PC-3 (cell line): ENCODE results near the gene PRELID1. TPM values are rescaled to one million over a fixed set of nuclear protein-coding genes. Genes with fewer than 3 reads are reported as not detected.

Experiments
- ATAC-seq: fragments of 200-7000 bp; cut with Tn5 transposase; 2 replicates; pipeline ENCODE4 v1.9.1; 2020; ENCODE audit warnings: mild to moderate bottlenecking, moderate library complexity
- BruUV-seq: library from RNA; stranded (reverse); fragments of 400-500 nt; replicated peaks from 2 replicates; lab custom pipeline; 2021; lab: Mats Ljungman, UMichigan
- CTCF ChIA-PET: fragments of 300-600 bp; sonication (Branson Sonifier 250); formaldehyde crosslinking; loops from one replicate; lab custom pipeline; 2022; ENCODE audit warnings: antibody characterized with exemption; lab: Charles Lee
- POLR2A ChIA-PET: fragments of 300-600 bp; sonication (Branson Sonifier 250); formaldehyde crosslinking; loops from one replicate; lab custom pipeline; 2022; ENCODE audit warnings: antibody characterized with exemption; ENCODE audit not compliant: unreplicated experiment; lab: Charles Lee
- DNase-seq: peaks from one replicate; pipeline ENCODE4 v3.0.0-alpha.2; 2015
- H2AFZ ChIP-seq: fragments of 300-600 bp; sonication (generic); 2 replicates; pipeline ENCODE4 v1.6.0; 2016; ENCODE audit warnings: antibody characterized with exemption, low read length
- H3F3A ChIP-seq: fragments of 300-600 bp; sonication (generic); one replicate; pipeline ENCODE4 v1.6.0; 2017; ENCODE audit warnings: antibody characterized with exemption, low read length, control low read depth, mild to moderate bottlenecking; ENCODE audit not compliant: unreplicated experiment
- H3K27ac ChIP-seq: fragments of 300-600 bp; sonication (generic); 2 replicates; pipeline ENCODE4 v1.5.1; 2016; ENCODE audit warnings: mild to moderate bottlenecking, low read length
- H3K27me3 ChIP-seq: fragments of 300-600 bp; sonication (generic); 2 replicates; pipeline ENCODE4 v1.6.1; 2016; ENCODE audit warnings: low read length, mixed read lengths
- H3K36me3 ChIP-seq: fragments of 300-600 bp; sonication (generic); 2 replicates; pipeline ENCODE4 v1.6.1; 2016; ENCODE audit warnings: low read depth, mixed run types, low read length, mixed read lengths
- H3K4me1 ChIP-seq: fragments of 300-600 bp; sonication (generic); 2 replicates; pipeline ENCODE4 v1.5.1; 2016; ENCODE audit warnings: low read length; ENCODE audit not compliant: insufficient read depth
- H3K4me2 ChIP-seq: fragments of 300-600 bp; sonication (generic); 2 replicates; pipeline ENCODE4 v1.6.0; 2016; ENCODE audit warnings: low read length
- H3K4me3 ChIP-seq: fragments of 300-600 bp; sonication (generic); 2 replicates; pipeline ENCODE4 v1.5.1; 2016; ENCODE audit warnings: mild to moderate bottlenecking, low read length, mixed read lengths
- H3K79me2 ChIP-seq: fragments of 300-600 bp; sonication (generic); 2 replicates; pipeline ENCODE4 v1.6.1; 2017; ENCODE audit warnings: low read length, mixed read lengths
- H3K9ac ChIP-seq: fragments of 300-600 bp; sonication (generic); 2 replicates; pipeline ENCODE4 v1.6.0; 2016; ENCODE audit warnings: mild to moderate bottlenecking, low read length
- H3K9me2 ChIP-seq: fragments of 300-600 bp; sonication (generic); replicated peaks from 2 replicates; pipeline ENCODE4 v1.6.1; 2016; ENCODE audit warnings: mixed run types, low read length, mixed read lengths
- H3K9me3 ChIP-seq: fragments of 300-600 bp; sonication (generic); 2 replicates; pipeline ENCODE4 v1.6.1; 2016; ENCODE audit warnings: low read length, mixed read lengths
- H4K20me1 ChIP-seq: fragments of 300-600 bp; sonication (generic); 2 replicates; pipeline ENCODE4 v1.6.1; 2016; ENCODE audit warnings: low read length, mixed read lengths
- CTCF ChIP-seq: fragments of 300-600 bp; sonication (generic); conservative IDR thresholded peaks from 2 replicates; pipeline ENCODE4 v1.5.1; 2017; ENCODE audit warnings: antibody characterized with exemption, low read depth, mild to moderate bottlenecking, low read length
- EZH2 ChIP-seq: fragments of 300-600 bp; sonication (generic); IDR thresholded peaks from one replicate; pipeline ENCODE4 v1.6.1; 2017; ENCODE audit warnings: antibody characterized with exemption, mild to moderate bottlenecking, low read length; ENCODE audit not compliant: unreplicated experiment
- EZH2phosphoT487 ChIP-seq: fragments of 300-600 bp; sonication (generic); IDR thresholded peaks from 2 replicates; pipeline ENCODE4 v1.6.1; 2018; ENCODE audit warnings: mild to moderate bottlenecking, antibody characterized with exemption, low read length, borderline replicate concordance
- intact Hi-C: fragments of 100-400 bp; cut with micrococcal nuclease; formaldehyde crosslinking; loops from 2 replicates; pipeline ENCODE4 v1.9.0; 2023
- total RNA-seq: library from RNA; depleted of rRNA; stranded (reverse); fragments of >200 nt; gene quantifications from 2 replicates; pipeline ENCODE4 v1.2.3, GENCODE V29; 2014

PRELID1 gene
- total RNA-seq, 1 experiment from 2014 or later = 505 TPM

- no peaks in the 10 kb centered on the region for H3K27me3 ChIP-seq
- H3K4me3 ChIP-seq = peak overlapping the region; percentile 76; the same call in 1 of the 2 replicates
- H2AFZ ChIP-seq = no peak overlapping the region
- no peaks in the 10 kb centered on the region for H3K9me2 ChIP-seq
- no TSS peak for BruUV-seq
- H3K4me2 ChIP-seq = peak overlapping the region; percentile 78
- ChIA-PET CTCF (interaction anchor here (0.5 to 1.9 kb wide), 8 partner anchors 8 to 159 kb away, joined by 3 to 9 read pairs (median 4); no protein-coding TSS in a partner anchor), POLR2A (no interaction called here)
- ATAC-seq (peak; percentile 33), DNase-seq (peak; percentile 94)
- no peaks in the 10 kb centered on the region for H3K9me3 ChIP-seq
- H3F3A ChIP-seq = no peaks in the 10 kb centered on the region
- H3K4me1 ChIP-seq = peaks cover 39% of the 10 kb centered on the region
- intact Hi-C loops = loop anchor here (2.0 kb wide), 1 partner anchor 145 kb away; no protein-coding TSS in a partner anchor
- no peak overlapping the region for H3K27ac ChIP-seq
- H3K9ac ChIP-seq = no peak overlapping the region
- peak; percentile 99 for TF ChIP-seq CTCF
- TF ChIP-seq EZH2phosphoT487 = no peak
- peaks cover 52% of the 10 kb centered on the region for H3K79me2 ChIP-seq
- peaks cover 16% of the 10 kb centered on the region for H4K20me1 ChIP-seq
- peaks cover 18% of the 10 kb centered on the region; the same call in 1 of the 2 replicates for H3K36me3 ChIP-seq
Measured at GRCh38 chr5:177309351-177310191, 6.0 kb downstream of the PRELID1 start.

- Histone ChIP-seq H3K79me2 (peaks cover 44% of the 10 kb centered on the region), H3K9me3 (no peaks in the 10 kb centered on the region), H3K4me3 (peak overlapping the region; percentile 76), H3K36me3 (peaks cover 17% of the 10 kb centered on the region; the same call in 1 of the 2 replicates), H3K4me1 (peaks cover 31% of the 10 kb centered on the region), H3K27me3 (no peaks in the 10 kb centered on the region), H4K20me1 (peaks cover 9% of the 10 kb centered on the region), H3K4me2 (peak overlapping the region; percentile 78), H3F3A (no peaks in the 10 kb centered on the region), H2AFZ (no peak overlapping the region), H3K9ac (no peak overlapping the region), H3K9me2 (no peaks in the 10 kb centered on the region), H3K27ac (no peak overlapping the region)
- ChIA-PET CTCF (interaction anchor here (0.6 to 1.9 kb wide), 7 partner anchors 9 to 159 kb away, joined by 3 to 9 read pairs (median 5); no protein-coding TSS in a partner anchor), POLR2A (no interaction called here)
- no peak for ATAC-seq
- intact Hi-C loops = no loop called here
- TF ChIP-seq CTCF (no peak), EZH2phosphoT487 (no peak), EZH2 (no peak)
- no TSS peak for BruUV-seq
- DNase-seq = no peak
Measured at GRCh38 chr5:177310332-177310731, 6.7 kb downstream of the PRELID1 start.
